HG02981 (cell line): ENCODE results near the gene TRPM4.
A peak's percentile ranks its signal among the peaks of the same experiment; 100 is the strongest.
"Not testable (repeated sequence)": the region's sequence is repeated elsewhere in the genome, so short reads cannot be mapped to it uniquely, and the experiment has no call there.

Experiments
- ATAC-seq: cut with Tn5 transposase; IDR thresholded peaks from one replicate; pipeline ENCODE4 v1.9.1; 2021; ENCODE audit warnings: mild to moderate bottlenecking, moderate library complexity; ENCODE audit not compliant: unreplicated experiment

TRPM4 gene

DNA sequence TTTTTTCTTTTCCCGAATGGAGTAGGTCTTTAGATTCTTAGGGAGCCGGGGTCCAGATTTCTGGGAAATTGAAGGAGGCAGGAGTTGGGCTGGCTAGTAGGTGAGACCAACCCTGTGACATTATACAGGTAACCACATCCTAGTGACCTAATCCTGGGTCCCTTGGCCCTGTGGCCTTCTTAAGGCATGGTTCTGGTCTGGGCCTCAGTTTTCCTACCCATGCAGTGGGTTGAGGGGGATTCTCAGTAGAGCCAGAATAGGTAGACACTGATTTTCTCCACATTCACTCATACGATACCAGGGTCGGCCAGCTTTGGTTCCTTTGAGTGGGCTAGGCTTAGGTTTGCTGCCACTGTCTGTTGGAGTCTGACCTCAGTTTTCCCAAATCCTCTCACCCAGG, 31.0 kb upstream of the TRPM4 start:
- ATAC-seq: no peak

DNA sequence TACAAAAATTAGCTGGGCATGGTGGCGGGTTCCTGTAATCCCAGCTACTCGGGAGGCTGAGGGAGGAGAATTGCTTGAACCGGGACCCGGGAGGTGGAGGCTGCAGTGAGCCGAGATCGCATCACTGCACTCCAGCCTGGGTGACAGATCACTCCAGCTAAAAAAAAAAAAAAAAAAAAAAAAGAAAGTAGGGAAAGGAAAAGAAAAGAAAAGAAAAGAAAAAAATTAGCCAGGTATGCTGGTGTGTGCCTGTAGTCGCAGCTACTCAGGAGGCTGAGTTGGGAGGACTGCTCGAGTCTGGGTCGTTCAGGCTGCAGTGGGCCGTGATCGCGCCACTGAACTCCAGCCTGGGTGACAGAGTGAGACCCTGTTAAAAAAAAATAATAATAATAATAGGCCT, 30.4 kb upstream of the TRPM4 start:
- ATAC-seq: not testable (repeated sequence)

DNA sequence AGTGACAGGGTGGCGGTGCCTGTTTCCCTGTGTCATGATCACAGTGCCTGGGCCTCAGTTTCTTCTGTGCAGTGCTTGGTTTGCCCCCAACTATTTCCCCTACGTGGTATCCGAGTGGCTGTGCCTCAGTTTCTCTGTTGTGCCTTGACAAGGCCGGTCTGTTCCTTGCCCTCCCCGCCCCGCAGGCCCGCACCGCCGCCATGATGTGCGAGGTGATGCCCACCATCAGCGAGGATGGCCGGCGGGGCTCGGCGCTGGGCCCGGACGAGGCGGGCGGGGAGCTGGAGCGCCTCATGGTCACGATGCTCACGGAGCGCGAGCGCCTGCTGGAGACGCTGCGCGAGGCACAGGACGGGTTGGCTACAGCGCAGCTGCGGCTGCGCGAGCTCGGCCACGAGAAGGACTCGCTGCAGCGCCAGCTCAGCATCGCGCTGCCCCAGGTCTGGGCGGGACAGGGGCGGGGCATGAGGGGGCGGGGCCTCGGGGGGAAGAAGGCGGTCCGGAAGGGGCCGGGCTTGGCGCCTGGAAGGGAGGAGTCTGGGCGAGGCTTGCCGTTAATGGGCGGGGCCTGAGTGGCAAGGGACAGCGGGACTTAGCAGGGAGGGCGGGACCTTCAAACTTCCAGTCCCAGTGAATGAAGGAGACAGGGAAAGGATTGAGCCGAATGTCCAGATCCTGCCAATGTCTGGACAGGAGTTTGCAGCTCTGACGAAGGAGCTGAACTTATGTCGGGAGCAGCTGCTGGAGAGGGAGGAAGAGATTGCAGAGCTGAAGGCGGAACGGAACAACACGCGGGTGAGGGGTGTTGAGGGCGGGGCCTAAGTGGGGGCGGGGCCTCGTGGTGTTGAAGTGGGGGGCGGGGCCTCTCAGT, 29.7 kb upstream of the TRPM4 start:
- peak; percentile 79 for ATAC-seq

DNA sequence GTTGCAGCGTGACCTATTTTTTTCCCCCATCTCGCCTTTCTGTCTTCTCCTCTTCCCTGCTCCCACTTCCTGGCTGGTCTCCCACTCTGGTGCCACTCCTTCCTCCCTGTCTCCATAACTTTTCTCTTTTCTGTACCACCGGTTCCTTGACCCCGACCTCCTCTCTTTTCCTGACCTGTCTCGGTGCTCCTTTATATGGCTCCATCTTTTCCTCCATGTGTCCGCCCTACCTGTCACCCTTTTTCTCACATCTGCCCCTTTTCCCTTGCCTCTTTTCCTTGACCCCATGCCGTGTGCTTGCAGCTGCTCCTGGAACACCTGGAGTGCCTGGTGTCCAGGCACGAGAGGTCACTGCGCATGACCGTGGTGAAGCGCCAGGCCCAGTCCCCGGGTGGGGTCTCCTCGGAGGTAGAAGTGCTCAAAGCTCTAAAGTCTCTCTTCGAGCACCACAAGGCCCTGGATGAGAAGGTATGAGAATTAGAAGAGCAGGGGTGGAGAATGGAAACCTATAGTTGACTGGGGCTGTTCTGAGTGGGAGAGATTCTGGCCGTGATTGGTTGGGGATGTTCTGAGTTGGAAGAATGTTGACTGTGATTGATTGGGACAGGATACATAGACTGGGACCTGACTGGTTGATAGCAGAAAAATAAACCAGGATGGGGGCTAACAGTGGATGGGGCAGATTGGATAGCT, 28.9 kb upstream of the TRPM4 start:
- no peak for ATAC-seq

DNA sequence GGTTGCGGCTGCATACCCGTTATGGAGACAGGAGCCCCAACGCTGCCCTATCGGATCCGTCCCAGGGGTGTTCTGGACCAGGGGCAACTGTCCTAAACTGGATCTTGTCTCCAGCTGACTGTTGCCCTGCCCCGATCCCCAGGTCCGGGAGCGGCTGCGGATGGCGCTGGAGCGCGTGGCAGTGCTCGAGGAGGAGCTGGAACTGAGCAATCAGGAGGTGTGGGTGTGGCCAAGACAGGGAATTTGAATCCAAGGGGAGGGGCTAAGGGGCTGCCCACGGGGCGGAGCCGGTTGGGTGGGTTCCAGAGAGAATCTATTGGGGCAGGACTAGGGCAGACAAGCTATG, 28.4 kb upstream of the TRPM4 start:
- no peak for ATAC-seq

DNA sequence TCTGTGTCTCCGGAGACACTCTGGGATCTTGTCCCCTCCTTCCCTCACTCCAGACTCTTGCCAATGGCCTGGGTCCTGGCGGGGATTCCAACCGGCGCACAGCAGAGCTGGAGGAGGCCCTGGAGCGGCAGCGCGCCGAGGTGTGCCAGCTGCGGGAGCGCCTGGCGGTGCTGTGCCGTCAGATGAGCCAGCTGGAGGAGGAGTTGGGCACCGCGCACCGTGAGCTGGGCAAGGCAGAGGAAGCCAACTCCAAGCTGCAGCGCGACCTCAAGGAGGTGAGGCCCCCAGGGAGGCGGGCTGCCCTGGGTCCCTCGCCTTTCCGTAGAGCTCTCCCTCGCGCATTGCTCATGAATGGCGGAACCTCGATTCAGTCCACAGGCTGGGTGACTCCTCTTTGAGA, 27.3 kb upstream of the TRPM4 start:
- ATAC-seq: no peak

DNA sequence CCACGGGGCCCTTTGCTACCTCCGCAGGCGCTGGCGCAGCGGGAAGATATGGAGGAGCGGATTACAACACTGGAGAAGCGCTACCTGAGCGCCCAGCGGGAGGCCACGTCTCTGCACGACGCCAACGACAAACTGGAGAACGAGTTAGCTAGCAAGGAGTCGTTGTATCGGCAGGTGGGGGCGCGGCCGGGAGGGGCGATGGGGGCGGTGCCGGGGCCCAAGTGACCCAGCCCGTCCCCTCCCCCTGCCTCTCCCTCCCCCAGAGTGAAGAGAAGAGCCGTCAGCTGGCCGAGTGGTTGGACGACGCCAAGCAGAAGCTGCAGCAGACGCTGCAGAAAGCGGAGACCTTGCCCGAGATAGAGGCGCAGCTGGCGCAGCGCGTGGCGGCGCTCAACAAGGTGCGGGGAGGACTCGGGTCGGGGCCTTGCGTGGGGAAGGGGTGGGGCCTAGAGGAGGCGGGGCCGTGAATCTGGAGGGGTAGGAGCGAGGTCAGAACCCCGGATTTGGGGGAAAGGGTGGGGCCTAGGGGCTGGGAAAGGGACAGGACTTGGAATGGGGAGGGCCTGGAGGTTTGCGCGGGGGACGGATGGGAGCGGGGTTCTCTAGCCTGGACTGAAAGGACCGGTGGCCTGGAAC, 24.5 kb upstream of the TRPM4 start:
- no peak for ATAC-seq

DNA sequence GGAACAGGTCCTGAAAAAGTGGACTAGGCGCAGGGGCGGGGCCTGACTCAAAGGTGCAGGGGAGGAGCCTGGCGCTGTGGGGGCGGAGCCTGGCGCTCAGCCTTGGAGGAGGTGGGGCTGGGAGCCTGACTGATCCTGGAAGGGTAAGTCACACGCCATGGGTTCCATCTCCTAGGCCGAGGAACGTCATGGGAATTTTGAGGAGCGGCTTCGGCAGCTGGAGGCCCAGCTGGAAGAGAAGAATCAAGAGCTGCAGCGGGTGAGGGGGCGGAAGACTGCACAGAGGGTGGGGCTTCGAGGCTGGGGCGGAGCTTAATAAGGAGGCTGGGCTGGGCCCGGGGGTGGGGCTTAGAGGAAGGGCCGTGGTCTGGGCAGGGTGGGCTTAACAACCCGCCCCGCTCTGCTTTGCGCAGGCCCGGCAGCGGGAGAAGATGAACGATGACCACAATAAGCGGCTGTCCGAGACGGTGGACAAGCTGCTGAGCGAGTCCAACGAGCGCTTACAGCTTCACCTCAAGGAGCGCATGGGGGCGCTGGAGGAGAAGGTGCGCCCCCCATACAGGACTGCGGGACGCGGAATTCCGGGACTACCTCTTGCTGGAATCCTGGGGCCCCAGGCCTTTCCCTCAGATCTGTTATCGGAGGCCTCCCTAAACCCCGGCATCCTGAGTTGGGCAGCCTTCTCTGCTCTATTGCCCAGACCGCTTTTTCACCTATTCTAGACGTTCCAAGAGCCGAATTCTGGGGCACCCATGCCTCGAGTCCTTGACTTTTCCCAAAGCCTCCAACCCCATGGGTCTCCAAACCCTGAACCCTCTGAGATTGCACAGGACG, 23.8 kb upstream of the TRPM4 start:
- no peak for ATAC-seq

DNA sequence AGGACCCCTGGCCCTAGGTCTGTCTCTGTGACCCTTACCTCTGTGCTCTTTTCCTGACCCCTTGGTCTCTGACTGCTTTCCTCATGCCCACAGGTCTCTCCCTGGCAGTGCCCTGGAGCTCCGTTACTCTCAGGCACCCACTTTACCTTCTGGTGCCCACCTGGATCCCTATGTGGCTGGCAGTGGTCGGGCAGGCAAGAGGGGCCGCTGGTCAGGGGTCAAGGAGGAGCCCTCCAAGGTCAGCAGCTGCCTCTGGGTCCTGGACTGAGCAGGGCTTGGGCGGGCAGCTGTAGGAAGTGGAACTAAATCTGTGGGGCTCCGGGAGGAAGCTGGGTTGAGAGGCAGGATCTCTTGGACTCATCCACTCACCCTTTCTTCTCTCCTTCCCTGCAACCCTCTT, 21.9 kb upstream of the TRPM4 start:
- no peak for ATAC-seq

DNA sequence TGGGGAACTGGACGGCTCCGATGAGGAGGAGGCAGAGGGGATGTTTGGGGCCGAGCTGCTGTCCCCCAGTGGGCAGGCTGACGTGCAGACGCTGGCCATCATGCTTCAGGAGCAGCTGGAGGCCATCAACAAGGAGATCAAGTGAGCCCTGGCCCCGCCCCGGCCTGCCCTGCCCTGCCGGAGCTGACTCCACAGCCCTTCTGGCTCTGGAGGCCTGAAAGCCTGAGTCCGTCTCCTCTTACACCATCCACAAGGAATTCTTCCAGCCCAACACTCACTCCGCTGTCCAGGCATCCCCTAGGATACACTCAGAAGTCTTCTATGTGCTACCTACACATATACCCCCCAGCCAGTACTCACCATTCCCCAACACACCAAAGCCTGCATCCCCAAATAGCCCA, 20.8 kb upstream of the TRPM4 start:
- ATAC-seq: no peak

DNA sequence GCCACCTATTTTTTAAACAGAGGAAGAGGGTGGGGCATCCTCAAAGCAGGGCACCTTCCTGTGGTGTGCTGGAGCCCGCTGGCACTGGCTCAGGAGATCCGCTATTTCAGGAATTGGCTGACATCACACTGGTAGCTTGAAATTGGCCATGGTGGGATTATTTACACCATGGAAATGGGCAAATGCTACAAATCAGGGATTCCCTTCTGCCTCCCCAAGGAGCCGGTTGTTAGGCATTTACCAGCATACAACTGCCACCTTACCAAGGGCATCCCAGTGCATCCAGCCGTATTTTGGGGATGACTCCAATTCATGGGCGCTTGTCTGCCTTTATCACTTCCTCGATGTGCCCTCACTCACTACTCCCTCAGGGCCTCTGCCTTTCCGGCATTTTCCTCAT, 16.6 kb upstream of the TRPM4 start:
- no peak for ATAC-seq

DNA sequence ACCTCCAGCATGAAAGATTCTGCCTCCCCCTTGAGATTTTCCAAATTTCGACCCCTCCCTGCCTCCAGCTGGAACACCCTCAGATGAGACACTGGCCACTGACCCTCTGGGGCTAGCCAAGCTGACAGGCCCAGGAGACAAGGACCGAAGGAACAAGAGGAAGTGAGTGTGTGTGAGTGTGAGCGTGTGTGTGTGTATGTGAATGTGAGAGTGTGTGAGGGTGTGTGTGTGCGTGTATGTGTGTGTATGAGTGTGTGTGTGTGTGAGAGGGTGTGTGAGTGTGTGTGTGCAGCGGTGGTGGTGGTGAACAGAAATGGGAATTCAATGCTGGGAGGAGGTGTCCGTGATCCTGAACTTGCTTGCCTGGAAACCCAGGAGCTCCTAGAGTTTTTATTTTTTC, 16.2 kb upstream of the TRPM4 start:
- ATAC-seq: no peak

DNA sequence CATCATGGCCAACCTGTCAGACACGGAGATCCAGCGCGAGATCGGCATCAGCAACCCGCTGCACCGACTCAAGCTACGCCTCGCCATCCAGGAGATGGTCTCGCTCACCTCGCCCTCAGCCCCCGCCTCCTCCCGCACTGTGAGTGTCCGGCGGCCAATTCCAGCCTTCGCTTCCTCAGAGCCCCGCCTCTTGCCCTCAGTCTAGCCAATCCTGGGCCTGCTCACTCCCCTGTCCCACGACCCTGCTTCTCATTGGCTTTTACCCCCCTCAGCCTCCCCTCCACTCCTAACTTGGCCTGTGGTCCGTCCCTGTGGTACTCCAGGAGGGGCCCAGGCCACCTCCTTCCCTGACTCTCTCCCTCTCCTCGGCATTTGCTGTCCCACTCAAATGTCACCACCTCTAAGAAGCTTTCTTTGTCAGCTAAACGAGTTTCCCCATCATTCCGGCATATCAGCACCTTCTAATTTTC, 14.7 kb upstream of the TRPM4 start:
- ATAC-seq: peak; percentile 60

DNA sequence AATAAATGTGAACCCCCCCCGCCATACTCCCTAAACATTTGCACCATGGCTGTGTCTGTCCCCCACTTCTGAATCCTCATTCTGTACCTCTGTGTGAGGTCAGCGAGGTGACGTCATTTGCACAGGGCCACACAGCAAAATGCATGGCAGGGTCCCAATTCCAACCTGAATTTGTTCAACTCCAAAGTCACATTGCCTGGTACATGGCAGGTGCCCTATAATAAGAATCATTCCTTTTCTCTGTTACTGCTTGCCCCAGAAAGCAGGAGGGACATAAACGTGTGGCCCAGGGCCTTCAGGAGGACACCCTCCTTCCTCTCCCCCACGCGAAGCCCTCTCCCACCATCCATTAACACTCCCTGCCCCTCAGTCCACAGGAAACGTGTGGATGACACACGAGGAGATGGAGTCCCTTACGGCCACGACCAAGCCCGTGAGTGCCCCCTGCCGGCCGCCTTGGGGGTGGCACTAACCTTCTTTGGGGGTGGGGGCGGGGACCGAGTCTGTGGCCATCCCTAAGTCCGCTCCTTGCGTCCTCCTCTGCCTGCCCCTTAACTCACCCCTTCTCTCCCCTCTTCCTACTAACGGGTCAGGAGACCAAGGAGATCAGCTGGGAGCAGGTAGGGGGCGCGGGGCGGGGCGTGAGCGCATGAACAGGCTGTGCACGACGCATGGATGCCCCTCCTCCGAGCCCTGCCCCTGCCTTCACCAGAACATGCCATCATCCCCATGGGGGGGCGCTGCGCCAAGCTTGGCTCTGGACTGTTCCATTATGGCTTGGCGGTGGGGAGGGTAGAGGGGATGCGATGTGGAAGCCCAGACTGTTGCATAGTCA, 11.8 kb upstream of the TRPM4 start:
- ATAC-seq: no peak

DNA sequence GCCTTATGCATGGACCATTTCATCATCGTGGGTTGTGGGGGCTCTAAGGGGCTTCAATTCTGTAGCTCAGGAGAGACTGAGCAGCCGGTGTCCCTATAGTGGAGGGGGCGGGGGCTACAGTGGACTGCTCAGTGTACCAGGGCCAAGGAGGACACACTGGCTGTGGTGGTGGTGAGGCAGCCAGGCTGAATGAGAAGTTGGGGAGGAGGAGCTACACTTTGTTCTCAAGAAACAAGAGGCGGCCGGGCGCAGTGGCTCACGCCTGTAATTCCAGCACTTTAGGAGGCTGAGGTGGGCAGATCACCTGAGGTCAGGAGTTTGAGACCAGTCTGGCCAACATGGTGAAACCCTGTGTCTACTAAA, 11.2 kb upstream of the TRPM4 start:
- not testable (repeated sequence) for ATAC-seq

DNA sequence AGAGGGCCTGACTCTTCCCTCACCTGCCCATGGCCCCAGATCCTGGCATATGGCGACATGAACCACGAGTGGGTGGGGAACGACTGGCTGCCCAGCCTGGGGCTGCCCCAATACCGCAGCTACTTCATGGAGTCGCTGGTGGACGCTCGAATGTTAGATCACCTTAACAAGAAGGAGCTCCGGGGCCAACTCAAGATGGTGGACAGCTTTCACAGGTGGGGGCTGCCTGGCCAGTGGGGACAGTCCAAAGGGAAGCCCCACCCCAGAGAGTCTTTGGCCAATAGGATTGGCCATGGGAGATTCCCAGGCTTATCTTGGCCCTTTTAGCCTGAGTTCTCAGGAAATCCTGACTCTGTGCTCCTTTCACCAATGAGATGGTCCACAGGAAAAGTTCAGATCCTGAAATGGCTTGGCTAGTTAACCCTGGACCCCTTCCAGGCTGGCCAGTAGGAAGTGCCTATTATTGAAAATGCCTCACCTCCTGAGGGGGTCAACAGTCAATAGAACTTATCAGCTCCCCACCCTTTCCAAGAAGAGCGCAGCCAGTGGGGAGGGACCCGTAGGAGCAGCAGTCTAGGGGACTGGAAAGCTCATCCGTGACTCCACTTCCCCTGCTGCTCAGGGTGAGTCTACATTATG, 9.4 kb upstream of the TRPM4 start:
- no peak for ATAC-seq

DNA sequence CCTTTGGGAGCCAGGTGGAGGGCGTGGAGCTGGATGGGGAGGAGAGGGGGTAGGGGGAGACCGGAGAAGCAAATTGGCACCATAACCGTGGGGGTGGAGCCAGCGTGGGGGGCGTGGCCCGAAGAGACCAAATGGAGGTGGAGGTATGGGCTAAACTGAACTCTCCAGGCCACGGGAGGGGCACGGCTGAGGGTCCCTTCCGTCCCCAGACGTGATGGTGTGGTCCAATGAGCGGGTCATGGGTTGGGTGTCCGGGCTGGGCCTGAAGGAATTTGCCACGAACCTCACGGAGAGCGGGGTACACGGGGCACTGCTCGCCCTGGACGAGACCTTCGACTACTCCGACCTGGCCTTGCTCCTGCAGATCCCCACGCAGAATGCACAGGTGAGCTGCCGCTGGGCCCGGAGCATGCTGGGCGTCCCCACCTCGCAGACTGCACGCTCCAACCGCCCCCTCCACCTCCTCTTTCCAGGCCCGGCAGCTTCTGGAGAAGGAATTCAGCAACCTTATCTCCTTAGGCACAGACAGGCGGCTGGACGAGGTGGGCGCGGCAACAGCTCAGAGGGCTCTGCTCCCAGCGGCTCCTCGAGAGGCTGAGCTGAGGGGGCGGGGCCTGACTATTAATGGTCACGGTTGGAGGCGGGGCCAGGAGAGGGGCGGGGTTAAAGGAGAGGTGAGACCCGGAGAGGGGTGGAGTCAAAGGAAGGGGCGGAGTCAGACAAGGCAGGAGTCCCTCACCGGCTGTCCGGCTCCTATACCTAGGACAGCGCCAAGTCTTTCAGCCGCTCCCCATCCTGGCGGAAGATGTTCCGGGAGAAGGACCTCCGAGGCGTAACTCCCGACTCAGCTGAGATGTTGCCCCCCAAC, 8.6 kb upstream of the TRPM4 start:
- ATAC-seq: no peak

DNA sequence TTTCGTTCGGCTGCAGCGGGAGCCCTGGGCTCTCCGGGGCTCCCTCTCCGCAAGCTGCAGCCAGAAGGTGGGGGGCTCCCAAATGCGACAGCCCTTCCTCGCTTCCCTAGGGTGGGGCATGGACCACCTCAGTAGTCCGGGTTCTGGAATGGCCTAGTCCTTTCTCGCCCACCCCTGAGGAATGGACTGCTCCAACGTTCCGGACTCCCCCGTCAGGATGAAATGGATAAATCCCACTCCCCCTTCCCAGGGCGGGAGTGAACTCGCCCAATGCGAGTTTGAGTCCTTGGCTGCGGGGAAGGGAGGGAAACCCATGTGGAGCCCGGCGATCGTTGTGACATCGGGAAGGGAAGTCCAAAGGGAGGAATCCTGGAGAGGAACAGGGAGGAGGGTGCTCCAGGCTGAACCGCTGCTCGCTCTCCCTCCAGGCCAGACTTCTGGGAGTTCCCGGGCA, 7.9 kb upstream of the TRPM4 start:
- no peak for ATAC-seq
